Mucosa of descending colon (tissue), 3 donors: ENCODE measurements around the gene HBE1. TPM values are rescaled to one million over a fixed set of nuclear protein-coding genes. Genes with fewer than 3 reads are reported as not detected.

Experiments
- ATAC-seq: fragments of 200-7000 bp; cut with Tn5 transposase; one replicate; pipeline ENCODE4 v1.9.1; 2020; ENCODE audit warnings: mild to moderate bottlenecking, moderate library complexity
- DNase-seq, 3 donors: peaks; one replicate each; pipeline ENCODE4 v3.0.0-alpha.2; 2020
- H3K36me3 ChIP-seq: fragments of 200-600 bp; one replicate; pipeline ENCODE4 v1.8.0; 2021; ENCODE audit warnings: low read depth, mild to moderate bottlenecking
- H3K4me1 ChIP-seq: fragments of 200-600 bp; one replicate; pipeline ENCODE4 v1.8.0; 2021; ENCODE audit warnings: low read depth, mild to moderate bottlenecking
- H3K4me3 ChIP-seq: fragments of 200-600 bp; one replicate; pipeline ENCODE4 v1.8.0; 2021; ENCODE audit warnings: mild to moderate bottlenecking
- H3K9me3 ChIP-seq: fragments of 200-600 bp; one replicate; pipeline ENCODE4 v1.8.0; 2021; ENCODE audit warnings: mild to moderate bottlenecking
- CTCF ChIP-seq: fragments of 200-600 bp; IDR thresholded peaks from one replicate; pipeline ENCODE4 v1.8.0; 2022; ENCODE audit warnings: antibody characterized with exemption, mild to moderate bottlenecking
- intact Hi-C, 2 donors: fragments of 100-400 bp; cut with DNase I in 1 of 2; cut with micrococcal nuclease in 1 of 2; formaldehyde crosslinking; loops; one replicate each; pipeline versions ENCODE4 v1.11.0 to v1.11.1; 2022; cut with DNase I, micrococcal nuclease
- total RNA-seq, 3 donors: library from RNA; stranded (reverse); fragmentation: NEBNext Ultra II Directional in 2 of 3; extraction: Animal tissue kit (Norgen Biotek cat#: 25700) in 2 of 3; gene quantifications; one replicate each; pipeline versions ENCODE4 v1.2.1 to v1.2.4, GENCODE V29; 2021 to 2023
- donor health status: DM: no; HTN: no; CAD: no; lungs with moderate emphysema.
- donor health status: DM: no; HTN: no; CAD: no.
- donor health status: DM: no; HTN: yes; CAD: no.

HBE1 gene
- total RNA-seq, 3 donors from 2014 or later, result not detected

DNA sequence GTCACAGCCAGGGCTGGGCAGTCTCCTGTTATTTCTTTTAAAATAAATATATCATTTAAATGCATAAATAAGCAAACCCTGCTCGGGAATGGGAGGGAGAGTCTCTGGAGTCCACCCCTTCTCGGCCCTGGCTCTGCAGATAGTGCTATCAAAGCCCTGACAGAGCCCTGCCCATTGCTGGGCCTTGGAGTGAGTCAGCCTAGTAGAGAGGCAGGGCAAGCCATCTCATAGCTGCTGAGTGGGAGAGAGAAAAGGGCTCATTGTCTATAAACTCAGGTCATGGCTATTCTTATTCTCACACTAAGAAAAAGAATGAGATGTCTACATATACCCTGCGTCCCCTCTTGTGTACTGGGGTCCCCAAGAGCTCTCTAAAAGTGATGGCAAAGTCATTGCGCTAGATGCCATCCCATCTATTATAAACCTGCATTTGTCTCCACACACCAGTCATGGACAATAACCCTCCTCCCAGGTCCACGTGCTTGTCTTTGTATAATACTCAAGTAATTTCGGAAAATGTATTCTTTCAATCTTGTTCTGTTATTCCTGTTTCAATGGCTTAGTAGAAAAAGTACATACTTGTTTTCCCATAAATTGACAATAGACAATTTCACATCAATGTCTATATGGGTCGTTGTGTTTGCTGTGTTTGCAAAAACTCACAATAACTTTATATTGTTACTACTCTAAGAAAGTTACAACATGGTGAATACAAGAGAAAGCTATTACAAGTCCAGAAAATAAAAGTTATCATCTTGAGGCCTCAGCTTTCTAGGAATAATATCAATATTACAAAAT, 18.6 kb upstream of the HBE1 start:
- Histone ChIP-seq H3K4me3 (no peak overlapping the region), H3K9me3 (no peaks in the 10 kb centered on the region), H3K36me3 (no peaks in the 10 kb centered on the region), H3K4me1 (no peaks in the 10 kb centered on the region)
- intact Hi-C loops, result no loop called here
- ATAC-seq (no peak), DNase-seq (no peak)
- no peak for TF ChIP-seq CTCF

DNA sequence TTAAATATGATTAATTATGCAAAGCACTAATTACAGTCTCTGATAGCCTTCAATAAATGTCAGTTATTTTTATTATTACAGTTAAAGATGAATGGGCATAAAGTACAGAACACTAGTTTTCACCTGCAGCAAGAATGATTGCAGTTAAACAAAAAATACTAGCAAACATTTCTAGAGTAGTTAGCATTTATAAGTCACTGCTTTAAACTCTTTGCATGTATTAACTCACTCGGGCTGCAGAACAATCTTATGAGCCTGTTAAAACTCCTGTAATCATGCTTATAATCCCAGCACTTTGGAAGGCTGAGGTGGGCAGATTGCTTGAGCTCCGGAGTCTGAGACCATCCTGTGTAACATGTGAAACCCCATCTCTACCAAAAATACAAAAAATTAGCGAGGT, 17.2 kb upstream of the HBE1 start:
- Histone ChIP-seq H3K4me1 (no peaks in the 10 kb centered on the region), H3K4me3 (no peak overlapping the region), H3K9me3 (no peaks in the 10 kb centered on the region), H3K36me3 (no peaks in the 10 kb centered on the region)
- ATAC-seq (no peak), DNase-seq (no peak)
- intact Hi-C loops, result no loop called here
- no peak for TF ChIP-seq CTCF

DNA sequence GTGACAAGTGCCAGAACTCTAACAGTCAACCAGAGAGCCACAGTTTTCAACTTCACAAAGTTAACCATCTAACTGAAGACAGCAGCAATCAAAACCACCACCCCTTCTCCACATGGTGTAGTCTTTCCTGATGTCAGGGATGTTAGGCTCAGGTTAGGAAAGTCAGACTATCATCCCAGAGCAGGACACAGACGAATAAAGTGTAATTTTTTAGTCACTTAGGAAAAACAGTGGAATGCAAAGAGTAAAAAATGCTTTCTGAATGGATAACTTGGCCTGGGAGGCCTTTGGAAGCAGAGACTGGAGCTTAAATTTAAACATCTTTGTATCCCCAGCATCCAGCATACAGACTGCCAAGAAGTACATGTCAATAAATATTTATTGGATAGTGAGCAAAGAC, 16.6 kb upstream of the HBE1 start:
- intact Hi-C loops, result no loop called here
- no peaks in the 10 kb centered on the region for H3K4me1 ChIP-seq
- ATAC-seq (no peak), DNase-seq (no peak)
- H3K36me3 ChIP-seq, result no peaks in the 10 kb centered on the region
- H3K9me3 ChIP-seq, result no peaks in the 10 kb centered on the region
- no peak for TF ChIP-seq CTCF
- H3K4me3 ChIP-seq, result no peak overlapping the region

DNA sequence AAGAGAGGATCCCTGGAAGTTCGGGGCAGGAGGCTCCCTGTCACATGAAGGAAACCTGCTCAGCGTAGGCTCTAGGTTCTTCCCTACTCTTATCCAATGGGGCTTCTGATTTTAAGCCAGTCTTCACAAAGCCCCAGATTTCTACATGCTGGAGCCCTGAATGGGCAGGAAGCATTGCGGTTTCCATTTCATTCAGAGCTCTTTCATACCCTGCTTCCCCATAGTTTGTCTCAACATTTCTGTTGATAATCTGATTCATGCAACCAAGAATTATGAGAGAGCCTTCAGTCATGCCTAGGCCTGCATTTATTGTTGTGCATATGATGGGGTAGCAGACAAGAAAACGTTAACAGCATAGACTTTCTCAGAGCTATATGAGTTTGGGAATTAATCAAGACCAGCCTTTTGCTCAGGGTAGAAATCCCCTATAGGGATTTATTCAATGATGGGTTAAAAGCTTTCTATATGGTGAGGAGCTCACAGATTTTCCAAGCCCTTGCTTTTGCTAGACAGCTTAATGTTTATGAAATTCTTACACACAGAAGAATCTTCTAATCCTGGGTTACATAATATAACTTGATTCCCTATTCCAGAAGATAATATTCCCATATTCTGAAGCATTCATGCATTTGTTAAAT, 16.1 kb upstream of the HBE1 start:
- ATAC-seq, result no peak
- H3K4me1 ChIP-seq, result no peaks in the 10 kb centered on the region
- H3K36me3 ChIP-seq, result no peaks in the 10 kb centered on the region
- TF ChIP-seq CTCF, result no peak
- H3K9me3 ChIP-seq, result no peaks in the 10 kb centered on the region
- no peak for DNase-seq
- no peak overlapping the region for H3K4me3 ChIP-seq
- intact Hi-C loops, result no loop called here

DNA sequence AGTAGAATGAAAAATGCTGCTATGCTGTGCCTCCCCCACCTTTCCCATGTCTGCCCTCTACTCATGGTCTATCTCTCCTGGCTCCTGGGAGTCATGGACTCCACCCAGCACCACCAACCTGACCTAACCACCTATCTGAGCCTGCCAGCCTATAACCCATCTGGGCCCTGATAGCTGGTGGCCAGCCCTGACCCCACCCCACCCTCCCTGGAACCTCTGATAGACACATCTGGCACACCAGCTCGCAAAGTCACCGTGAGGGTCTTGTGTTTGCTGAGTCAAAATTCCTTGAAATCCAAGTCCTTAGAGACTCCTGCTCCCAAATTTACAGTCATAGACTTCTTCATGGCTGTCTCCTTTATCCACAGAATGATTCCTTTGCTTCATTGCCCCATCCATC, 14.9 kb upstream of the HBE1 start:
- no peaks in the 10 kb centered on the region for H3K4me1 ChIP-seq
- no peaks in the 10 kb centered on the region for H3K36me3 ChIP-seq
- no peak for DNase-seq
- intact Hi-C loops, result no loop called here
- TF ChIP-seq CTCF, result no peak
- no peak overlapping the region for H3K4me3 ChIP-seq
- no peak for ATAC-seq
- H3K9me3 ChIP-seq, result no peaks in the 10 kb centered on the region
